GM23248 (cell line): ENCODE results near the gene CIAO3. TPM values are rescaled to one million over a fixed set of nuclear protein-coding genes. Genes with fewer than 3 reads are reported as not detected.

Source experiments
- DNase-seq: peaks from one replicate; pipeline ENCODE4 v3.0.0-alpha.2; 2015
- H2AFZ ChIP-seq: fragments of 200-600 bp; sonication (generic); 2 replicates; pipeline ENCODE4 v1.6.1; 2016; ENCODE audit warnings: antibody characterized with exemption
- H3F3A ChIP-seq: fragments of 200-600 bp; sonication (generic); 2 replicates; pipeline ENCODE4 v1.6.1; 2016; ENCODE audit warnings: mild to moderate bottlenecking, antibody characterized with exemption, mixed run types; ENCODE audit not compliant: insufficient read depth
- H3K27ac ChIP-seq: fragments of 200-600 bp; sonication (generic); 2 replicates; pipeline ENCODE4 v1.5.1; 2016; ENCODE audit warnings: mild to moderate bottlenecking
- H3K27me3 ChIP-seq: fragments of 200-600 bp; sonication (generic); replicated peaks from 2 replicates; pipeline ENCODE4 v1.6.1; 2016; ENCODE audit warnings: mild to moderate bottlenecking; ENCODE audit not compliant: insufficient read depth
- H3K36me3 ChIP-seq: fragments of 200-600 bp; sonication (generic); 2 replicates; pipeline ENCODE4 v1.6.1; 2016; ENCODE audit warnings: low read depth, mild to moderate bottlenecking
- H3K4me1 ChIP-seq: fragments of 200-600 bp; sonication (generic); 2 replicates; pipeline ENCODE4 v1.6.1; 2016; ENCODE audit warnings: mild to moderate bottlenecking; ENCODE audit not compliant: insufficient read depth
- H3K4me2 ChIP-seq: fragments of 200-600 bp; sonication (generic); one replicate; pipeline ENCODE4 v1.6.1; 2016; ENCODE audit warnings: mild to moderate bottlenecking; ENCODE audit not compliant: unreplicated experiment
- H3K4me3 ChIP-seq: fragments of 200-600 bp; sonication (generic); 2 replicates; pipeline ENCODE4 v1.5.1; 2016; ENCODE audit warnings: mild to moderate bottlenecking
- H3K79me2 ChIP-seq: fragments of 200-600 bp; sonication (generic); 2 replicates; pipeline ENCODE4 v1.6.1; 2016; ENCODE audit warnings: mild to moderate bottlenecking; ENCODE audit not compliant: insufficient read depth
- H3K9ac ChIP-seq: fragments of 200-600 bp; sonication (generic); 2 replicates; pipeline ENCODE4 v1.6.1; 2016; ENCODE audit warnings: mild to moderate bottlenecking
- H3K9me2 ChIP-seq: fragments of 200-600 bp; sonication (generic); 2 replicates; pipeline ENCODE4 v1.6.1; 2016; ENCODE audit warnings: mixed run types, mild to moderate bottlenecking, moderate library complexity; ENCODE audit not compliant: insufficient read depth
- H3K9me3 ChIP-seq: fragments of 200-600 bp; sonication (generic); one replicate; pipeline ENCODE4 v1.6.1; 2017; ENCODE audit warnings: low read depth
- H4K20me1 ChIP-seq: fragments of 200-600 bp; sonication (generic); 2 replicates; pipeline ENCODE4 v1.6.0; 2016; ENCODE audit not compliant: insufficient read depth
- EZH2 ChIP-seq: fragments of 200-600 bp; sonication (generic); IDR thresholded peaks from 2 replicates; pipeline ENCODE4 v1.6.1; 2018; ENCODE audit warnings: antibody characterized with exemption, mild to moderate bottlenecking; ENCODE audit not compliant: insufficient read depth, poor library complexity, severe bottlenecking
- EZH2phosphoT487 ChIP-seq: fragments of 200-600 bp; sonication (generic); IDR thresholded peaks from 2 replicates; pipeline ENCODE4 v1.6.1; 2018; ENCODE audit warnings: antibody characterized with exemption, moderate library complexity, mild to moderate bottlenecking, low read depth; ENCODE audit not compliant: insufficient read depth
- WGBS, 2 experiments: methylation state at CpG; one replicate each; pipeline ENCODE4 v1.1.6; 2015 to 2017; ENCODE audit warnings: low lambda C conversion rate in 2 of 2, low coverage in 1 of 2; ENCODE audit errors: missing lambda C conversion rate in 2 of 2; 5-methylcytosine and 5-hydroxymethylcytosine counted together
- in situ Hi-C: fragments of 300-500 bp; cut with MboI; formaldehyde crosslinking; loops from 2 replicates; pipeline ENCODE4 v1.15.0; 2020
- polyA plus RNA-seq: library from polyadenylated mRNA; unstranded; fragments of >200 nt; fragmentation: Nextera tagmentation; extraction: Ambion mirVana; gene quantifications from 2 replicates; pipeline ENCODE4 v1.2.1, GENCODE V29; 2016
- total RNA-seq: library from RNA; depleted of rRNA; stranded (reverse); fragments of >200 nt; shearing (Covaris generic); gene quantifications from 2 replicates; pipeline ENCODE4 v1.2.3, GENCODE V29; 2014

The CIAO3 gene
- total and polyA plus RNA-seq, 2 experiments from 2014 or later = 24.5 to 37.5 TPM

GRCh38 chr16:684961-685696 lies 55.7 kb downstream of the CIAO3 start:
- H3K9me3 ChIP-seq = no peaks in the 10 kb centered on the region
- H3K4me1 ChIP-seq = peaks cover 20% of the 10 kb centered on the region
- no peaks in the 10 kb centered on the region for H4K20me1 ChIP-seq
- no peak overlapping the region for H3K9ac ChIP-seq
- H3K36me3 ChIP-seq = peaks cover 11% of the 10 kb centered on the region; the same call in 1 of the 2 replicates
- H3K27me3 ChIP-seq = no peaks in the 10 kb centered on the region
- H3K9me2 ChIP-seq = no peaks in the 10 kb centered on the region
- no peak overlapping the region for H3K4me2 ChIP-seq
- H3K79me2 ChIP-seq = peaks cover 60% of the 10 kb centered on the region
- in situ Hi-C loops = no loop called here
- no peak overlapping the region for H3K4me3 ChIP-seq
- 95% methylated on average over 24 to 61 of the region's 61 CpGs for WGBS, 2 experiments
- no peak for DNase-seq
- no peak overlapping the region for H3K27ac ChIP-seq
- H2AFZ ChIP-seq = no peak overlapping the region
- TF ChIP-seq EZH2phosphoT487 (no peak), EZH2 (no peak)
- peaks cover 15% of the 10 kb centered on the region; the same call in 1 of the 2 replicates for H3F3A ChIP-seq

DNA sequence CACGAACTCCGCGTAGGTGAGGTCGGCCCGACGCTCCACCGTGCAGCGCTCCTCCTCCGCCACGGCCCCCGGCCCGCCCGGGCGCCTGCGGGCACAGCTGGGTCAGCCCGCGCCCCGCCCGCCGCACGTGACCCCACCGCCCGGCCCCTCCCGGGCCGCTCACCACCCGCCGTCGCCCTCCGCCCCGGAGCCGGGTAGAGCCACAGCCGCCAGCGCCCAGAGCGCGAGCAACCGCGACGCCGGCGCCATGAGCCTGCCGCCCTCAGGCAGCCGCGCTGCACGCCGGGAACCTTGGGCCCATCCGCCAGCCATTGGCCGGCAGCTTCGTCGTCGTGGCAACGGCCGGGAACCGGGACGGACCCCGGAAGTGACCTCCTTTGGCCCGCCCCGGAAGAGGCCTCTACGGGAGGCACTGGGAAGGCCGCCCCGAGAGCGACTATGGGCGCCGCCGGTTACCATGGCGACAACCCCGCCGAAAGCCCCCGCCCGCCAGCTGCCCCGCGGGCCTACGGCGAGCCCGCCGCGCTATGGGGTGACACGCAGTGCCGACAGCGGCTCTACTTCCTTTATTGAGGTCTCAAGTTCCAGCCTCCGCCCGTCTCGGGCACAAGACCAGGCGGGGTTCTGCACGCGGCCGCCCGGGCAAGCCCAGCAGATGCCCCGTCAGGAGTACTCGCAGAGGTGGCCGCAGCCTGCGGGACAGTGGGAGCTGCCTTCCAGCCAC lies 56.6 kb downstream of the CIAO3 start, which contains the start of gene JMJD8:
TSS of gene JMJD8 (minus strand) at position 264 of the 724 bp plus-strand sequence. CDS start at position 249, 15 bp downstream.
- H3K9me3 ChIP-seq = no peaks in the 10 kb centered on the region
- peaks cover 11% of the 10 kb centered on the region; the same call in 1 of the 2 replicates for H3K36me3 ChIP-seq
- H3F3A ChIP-seq = peaks cover 15% of the 10 kb centered on the region; the same call in 1 of the 2 replicates
- in situ Hi-C loops = no loop called here
- peaks cover 54% of the 10 kb centered on the region for H3K79me2 ChIP-seq
- H4K20me1 ChIP-seq = no peaks in the 10 kb centered on the region
- H3K9ac ChIP-seq = peak within 1 kb of the TSS; percentile 68
- no peaks in the 10 kb centered on the region for H3K27me3 ChIP-seq
- peak within 1 kb of the TSS; percentile 73 for H3K4me2 ChIP-seq
- TF ChIP-seq EZH2phosphoT487 (no peak), EZH2 (no peak)
- 5 to 9% methylated on average over 51 to 67 of the region's 91 CpGs for WGBS, 2 experiments
- peak; percentile 99 for DNase-seq
- peak within 1 kb of the TSS; percentile 57; the same call in 1 of the 2 replicates for H2AFZ ChIP-seq
- peak within 1 kb of the TSS; percentile 70 for H3K4me3 ChIP-seq
- H3K9me2 ChIP-seq = no peaks in the 10 kb centered on the region
- peaks cover 16% of the 10 kb centered on the region for H3K4me1 ChIP-seq
- peak within 1 kb of the TSS; percentile 58 for H3K27ac ChIP-seq

- H3K79me2 ChIP-seq = peaks cover 47% of the 10 kb centered on the region
- H3K27ac ChIP-seq = peak overlapping the region; percentile 58
- H3K4me3 ChIP-seq = peak overlapping the region; percentile 70
- H3K36me3 ChIP-seq = peaks cover 11% of the 10 kb centered on the region; the same call in 1 of the 2 replicates
- H4K20me1 ChIP-seq = no peaks in the 10 kb centered on the region
- H2AFZ ChIP-seq = no peak overlapping the region
- TF ChIP-seq EZH2phosphoT487 (no peak), EZH2 (no peak)
- H3K4me1 ChIP-seq = peaks cover 15% of the 10 kb centered on the region
- 10 to 24% methylated on average over 20 to 57 of the region's 57 CpGs for WGBS, 2 experiments
- no peaks in the 10 kb centered on the region for H3K9me3 ChIP-seq
- H3F3A ChIP-seq = peaks cover 15% of the 10 kb centered on the region; the same call in 1 of the 2 replicates
- H3K27me3 ChIP-seq = no peaks in the 10 kb centered on the region
- DNase-seq = peak; percentile 40
- peak overlapping the region; percentile 68 for H3K9ac ChIP-seq
- no peaks in the 10 kb centered on the region for H3K9me2 ChIP-seq
- peak overlapping the region; percentile 73 for H3K4me2 ChIP-seq
- in situ Hi-C loops = no loop called here
Measured at GRCh38 chr16:683396-684070, 57.3 kb downstream of the CIAO3 start.
